ENCODE results near the gene C1orf116.

GRCh38 chr1:206987873-206988272, 44.7 kb downstream of the C1orf116 start:
- no peak for TF ChIP-seq KDM5A (IDR thresholded peaks at IDR 0.05)
- no peak for TF ChIP-seq PHF8 (IDR thresholded peaks at IDR 0.05; ENCODE audit: borderline replicate concordance, low read depth)

Data from A549 (cell line).